HG02798 (cell line): ENCODE results near the gene LSM11.
A peak's percentile ranks its signal among the peaks of the same experiment; 100 is the strongest.
"Not testable (repeated sequence)": the region's sequence is repeated elsewhere in the genome, so short reads cannot be mapped to it uniquely, and the experiment has no call there.

Experiments used
- ATAC-seq: cut with Tn5 transposase; IDR thresholded peaks from one replicate; pipeline ENCODE4 v1.9.1; 2021; ENCODE audit warnings: mild to moderate bottlenecking; ENCODE audit not compliant: unreplicated experiment, poor library complexity

LSM11 gene

DNA sequence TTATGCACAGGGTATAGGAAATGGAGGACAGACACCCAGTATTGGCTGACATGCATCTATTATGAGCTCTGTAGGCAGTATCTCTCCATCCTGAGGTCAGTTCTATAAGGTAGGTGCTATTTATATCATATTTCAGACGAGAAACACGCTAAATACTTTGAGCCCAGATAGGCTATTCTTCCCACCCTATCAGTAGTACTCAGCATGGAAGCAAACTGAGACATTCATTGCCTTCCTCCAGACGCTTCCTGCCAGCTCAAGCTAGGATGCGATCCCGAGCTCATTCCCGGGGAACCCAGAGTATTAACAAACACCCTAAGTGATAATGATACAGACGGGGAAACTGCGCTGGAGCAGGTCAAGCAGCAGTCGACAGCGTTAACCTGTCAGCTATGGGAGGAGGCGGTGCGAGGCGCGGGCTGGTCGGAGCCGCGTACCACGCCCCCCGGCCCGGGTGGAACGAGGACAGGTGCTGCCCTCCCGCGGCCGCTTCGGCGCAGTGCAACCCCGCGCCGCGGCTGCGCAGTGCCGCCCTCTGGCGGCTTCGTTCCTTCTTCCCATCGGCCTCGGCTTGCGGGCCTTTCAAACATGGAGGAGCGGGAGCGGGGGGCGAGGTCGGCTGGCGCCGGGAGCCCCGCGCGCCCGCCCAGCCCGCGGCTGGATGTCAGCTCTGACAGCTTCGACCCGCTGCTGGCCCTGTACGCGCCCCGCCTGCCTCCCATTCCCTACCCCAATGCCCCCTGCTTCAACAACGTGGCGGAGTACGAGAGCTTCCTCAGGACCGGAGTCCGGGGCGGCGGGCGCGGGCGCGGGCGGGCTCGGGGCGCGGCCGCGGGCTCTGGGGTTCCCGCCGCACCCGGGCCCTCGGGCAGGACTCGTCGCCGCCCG, at the start of gene LSM11:
Gene LSM11, plus strand, starts transcription at position 550 of the 888 bp plus-strand sequence. Its CDS starts 39 bp downstream, at position 589.
- peak; percentile 95 for ATAC-seq

GRCh38 chr5:157693816-157694215, 49.7 kb upstream of the LSM11 start:
- not testable (repeated sequence) for ATAC-seq

DNA sequence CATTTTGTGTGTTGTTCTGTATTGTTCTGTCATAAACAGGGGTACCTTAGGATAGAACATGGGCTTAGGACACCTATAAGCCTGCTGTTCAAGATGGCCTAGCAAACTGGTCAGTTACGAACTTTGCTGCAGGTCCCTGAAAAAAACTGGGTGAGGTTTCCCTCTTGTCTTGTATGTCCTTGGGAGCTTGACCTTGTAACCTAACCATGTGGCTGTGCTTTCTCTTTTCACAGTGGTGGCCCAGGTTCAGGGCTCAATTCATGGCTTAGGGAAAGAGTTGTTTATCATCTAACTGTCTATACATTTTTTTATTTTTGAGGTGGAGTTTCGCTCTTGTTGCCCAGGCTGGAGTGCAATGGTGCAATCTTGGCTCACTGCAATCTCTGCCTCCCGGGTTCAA, 47.4 kb upstream of the LSM11 start:
- not testable (repeated sequence) for ATAC-seq

DNA sequence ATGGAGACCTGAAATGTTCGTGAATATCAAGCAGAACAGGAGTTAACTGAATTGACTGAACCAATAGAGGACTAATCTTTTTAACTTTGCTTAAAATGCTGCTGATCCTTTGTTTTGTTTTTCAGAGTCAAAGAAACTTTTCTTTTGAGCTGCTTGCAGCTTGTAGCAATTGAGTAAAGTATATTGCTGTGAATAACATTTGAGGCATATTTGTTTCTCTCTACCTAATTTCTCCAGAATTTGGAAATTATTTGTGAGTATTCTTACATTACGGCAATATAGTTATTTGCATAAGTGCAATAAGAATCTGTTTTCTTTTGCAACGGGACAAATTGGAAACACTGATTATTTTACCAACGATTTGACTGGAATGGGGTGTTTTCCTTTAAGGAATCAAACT, 44.8 kb upstream of the LSM11 start:
- not testable (repeated sequence) for ATAC-seq

- ATAC-seq, result no peak
These were observed 39.8 kb upstream of the LSM11 start for GRCh38 chr5:157703736-157704135.

GRCh38 chr5:157708866-157709265, 34.6 kb upstream of the LSM11 start:
- no peak for ATAC-seq

DNA sequence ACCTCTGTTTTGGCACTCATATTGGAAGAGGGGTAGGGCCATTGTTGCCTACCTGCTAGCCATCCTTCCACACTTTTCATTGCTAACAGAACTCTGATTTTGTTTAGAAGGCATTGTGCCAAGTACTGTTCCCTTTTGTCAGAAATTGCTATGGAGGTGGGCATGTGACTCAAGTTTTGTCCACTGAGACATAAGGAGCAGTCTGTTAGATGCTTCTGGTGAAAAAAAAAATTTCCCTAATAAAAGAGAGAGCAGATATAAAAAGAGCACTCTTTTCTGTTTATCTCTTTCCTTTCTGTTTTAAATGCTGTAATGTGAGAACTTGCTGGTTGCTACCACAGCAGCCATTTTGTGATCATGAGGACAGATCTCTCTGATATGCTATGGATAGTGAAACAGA, 34.2 kb upstream of the LSM11 start:
- no peak for ATAC-seq

DNA sequence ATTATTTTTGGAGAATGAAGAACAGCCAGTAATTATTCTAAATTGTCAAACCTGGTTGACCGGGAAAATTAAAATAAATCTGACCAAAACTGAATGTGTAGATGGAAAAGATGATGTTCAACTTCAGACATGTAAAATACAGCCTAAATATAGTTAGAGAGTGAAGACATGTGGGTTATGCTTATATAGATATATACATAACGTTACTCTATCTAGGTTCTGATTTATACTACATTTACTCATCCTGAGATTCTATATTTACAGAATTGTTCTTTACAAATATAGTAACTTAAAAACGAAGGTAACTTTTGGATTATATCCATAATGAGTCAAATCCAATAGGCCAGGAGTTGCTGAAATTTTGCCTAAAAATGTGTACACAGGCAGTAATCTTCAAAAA, 33.1 kb upstream of the LSM11 start:
- ATAC-seq, result no peak

DNA sequence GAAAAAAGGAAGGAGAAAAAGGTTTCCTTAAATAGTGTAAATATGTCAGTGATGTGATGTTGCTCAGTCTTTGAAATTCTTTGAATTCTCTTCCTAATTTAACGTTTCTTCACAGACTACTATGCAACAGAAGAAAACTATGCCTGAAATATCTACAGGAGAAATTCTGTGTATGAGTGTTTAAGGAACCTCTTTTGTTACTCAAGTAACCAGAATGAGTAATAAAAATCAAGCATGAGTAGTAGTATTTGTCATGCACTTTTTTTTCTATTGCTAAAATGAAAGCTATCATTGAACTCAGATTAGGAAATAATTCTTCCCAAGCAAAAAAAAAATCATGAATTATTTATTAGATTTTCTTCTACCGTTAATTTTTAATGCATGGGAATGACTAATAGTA, 32.6 kb upstream of the LSM11 start:
- ATAC-seq, result no peak

- ATAC-seq, result no peak
These were observed 29.5 kb upstream of the LSM11 start for GRCh38 chr5:157713830-157714595.

DNA sequence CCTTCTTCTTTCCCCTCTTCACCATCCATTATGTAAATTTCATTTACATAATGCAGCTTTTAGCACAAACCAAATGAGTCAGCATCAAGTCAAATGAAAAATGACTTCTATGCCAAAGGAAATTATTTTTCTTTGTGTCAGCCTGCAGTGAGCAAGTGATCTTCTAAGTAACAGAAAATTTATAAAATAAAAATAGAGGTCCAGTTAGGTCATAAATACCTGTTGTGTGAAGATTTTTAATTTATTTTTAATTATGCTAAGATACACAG, 29.0 kb upstream of the LSM11 start:
- ATAC-seq, result no peak

DNA sequence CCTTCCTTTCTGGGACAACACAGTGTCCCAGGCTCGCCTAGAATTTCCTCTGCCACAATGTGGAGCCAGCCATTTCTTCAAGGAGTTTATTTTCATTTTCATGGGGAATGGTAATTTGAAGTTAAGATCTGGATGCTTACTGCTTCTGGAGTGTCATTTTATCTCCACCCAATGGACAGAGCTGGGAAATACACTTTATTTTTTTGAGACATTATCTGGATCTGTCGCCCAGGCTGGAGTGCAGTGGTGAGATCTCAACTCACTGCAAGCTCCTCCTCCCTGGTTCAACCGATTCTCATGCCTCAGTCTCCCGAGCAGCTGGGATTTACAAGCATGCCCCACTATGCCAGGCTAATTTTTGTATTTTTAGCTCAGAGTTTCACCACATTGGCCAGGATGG, 25.0 kb upstream of the LSM11 start:
- no peak for ATAC-seq

DNA sequence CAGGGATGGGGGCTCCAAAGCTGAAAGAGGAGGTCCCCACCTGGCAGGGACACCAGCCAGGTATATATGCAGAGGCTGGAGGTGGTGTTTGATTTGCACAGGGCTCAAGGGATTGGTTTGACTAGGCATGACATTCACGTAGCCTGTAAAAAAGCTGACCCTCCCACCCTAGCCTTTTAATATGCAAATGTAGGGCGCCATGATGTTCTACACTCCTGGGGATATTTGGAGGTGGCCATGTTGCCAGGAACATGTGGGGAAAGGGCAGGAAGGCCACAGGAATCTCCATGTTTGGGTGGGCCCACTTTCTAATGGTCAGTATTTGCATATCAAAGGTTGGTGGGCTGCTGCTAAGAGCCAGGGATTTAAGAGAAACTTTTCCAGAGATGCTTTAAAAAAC, 24.3 kb upstream of the LSM11 start:
- ATAC-seq, result no peak

DNA sequence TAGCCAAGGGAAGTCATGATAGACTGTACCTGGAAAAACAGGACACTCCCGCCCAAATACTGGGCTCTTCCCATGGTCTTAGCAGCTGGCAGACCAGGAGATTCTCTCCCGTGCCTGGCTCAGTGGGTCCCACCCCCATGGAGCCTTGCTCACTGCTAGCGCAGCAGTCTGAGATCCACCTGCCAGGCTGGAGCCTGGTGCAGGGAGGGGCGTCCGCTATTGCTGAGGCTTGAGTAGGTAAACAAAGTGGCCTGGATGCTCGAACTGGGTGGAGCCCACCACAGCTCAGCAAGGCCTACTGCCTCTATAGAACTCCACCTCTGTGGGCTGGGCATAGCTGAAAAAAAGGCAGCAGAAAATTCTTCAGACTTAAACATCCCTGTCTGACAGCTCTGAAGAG, 22.4 kb upstream of the LSM11 start:
- ATAC-seq, result no peak

GRCh38 chr5:157722895-157723294, 20.6 kb upstream of the LSM11 start:
- ATAC-seq, result not testable (repeated sequence)

DNA sequence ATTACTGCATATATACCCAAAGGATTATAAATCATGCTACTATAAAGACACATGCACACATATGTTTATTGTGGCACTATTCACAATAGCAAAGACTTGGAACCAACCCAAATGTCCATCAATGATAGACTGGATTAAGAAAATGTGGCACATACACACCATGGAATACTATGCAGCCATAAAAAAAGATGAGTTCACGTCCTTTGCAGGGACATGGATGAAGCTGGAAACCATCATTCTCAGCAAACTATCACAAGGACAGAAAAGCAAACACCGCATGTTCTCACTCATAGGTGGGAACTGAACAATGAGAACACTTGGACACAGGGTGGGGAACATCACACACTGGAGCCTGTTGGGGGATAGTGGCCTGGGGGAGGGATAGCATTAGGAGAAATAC, 16.9 kb upstream of the LSM11 start:
- ATAC-seq, result not testable (repeated sequence)

DNA sequence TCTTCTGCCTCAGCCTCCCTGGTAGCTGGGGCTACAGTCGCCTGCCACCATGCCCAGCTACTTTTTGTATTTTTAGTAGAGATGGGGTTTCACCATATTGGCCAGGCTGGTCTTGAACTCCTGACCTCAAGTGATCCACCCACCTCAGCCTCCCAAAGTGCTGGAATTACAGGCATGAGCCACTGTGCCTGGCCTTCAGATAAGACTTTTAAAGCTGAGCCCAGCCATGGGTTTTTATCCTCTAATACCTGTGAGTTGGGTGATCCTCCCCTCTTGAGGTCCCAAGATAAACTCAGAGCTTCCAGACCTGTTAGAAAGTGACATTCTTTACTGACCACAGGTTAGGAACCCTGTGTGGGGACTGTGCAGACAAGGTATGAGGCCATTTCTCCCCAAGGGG, 15.7 kb upstream of the LSM11 start:
- not testable (repeated sequence) for ATAC-seq

GRCh38 chr5:157729858-157730257, 13.7 kb upstream of the LSM11 start:
- ATAC-seq, result peak; percentile 72

GRCh38 chr5:157730900-157731271, 12.6 kb upstream of the LSM11 start:
- no peak for ATAC-seq

DNA sequence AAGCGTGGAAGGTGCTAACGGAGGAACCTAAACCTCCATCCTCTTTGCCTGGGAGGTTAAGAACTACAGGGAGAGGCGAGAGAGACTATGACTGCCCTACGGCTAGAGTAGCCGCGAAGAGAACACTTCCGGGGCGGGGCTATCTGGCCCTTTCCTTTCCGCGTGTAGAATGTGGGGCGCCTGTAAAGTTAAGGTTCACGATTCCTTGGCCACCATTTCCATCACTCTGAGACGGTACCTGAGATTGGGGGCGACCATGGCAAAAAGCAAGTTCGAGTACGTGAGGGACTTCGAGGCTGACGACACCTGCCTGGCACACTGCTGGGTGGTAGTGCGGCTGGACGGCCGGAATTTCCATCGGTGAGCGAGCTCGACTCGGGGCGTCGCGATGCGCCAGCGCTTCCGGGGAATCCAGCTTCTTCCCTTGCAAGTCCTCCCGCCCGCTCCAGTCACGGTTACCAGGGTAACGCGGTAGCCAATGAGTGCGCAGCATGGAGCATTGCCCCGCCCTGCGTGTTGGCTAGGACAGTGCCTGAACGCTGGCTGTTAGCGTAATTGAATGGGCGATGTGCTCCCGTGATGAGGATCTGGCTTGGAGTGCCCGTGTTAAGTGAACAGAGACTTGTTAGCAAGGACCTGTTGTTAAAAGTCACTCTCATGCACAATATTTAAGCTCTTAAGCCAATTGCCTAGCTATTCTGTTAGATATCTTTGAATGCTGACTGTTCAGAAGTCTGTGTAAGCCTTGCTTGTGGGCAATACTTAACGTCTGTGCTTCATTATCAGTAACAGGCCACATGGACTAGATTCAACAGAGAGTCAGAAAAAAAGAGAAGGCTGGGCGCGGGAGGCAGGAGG, 12.0 kb upstream of the LSM11 start, which contains the start of gene THG1L:
Gene THG1L, plus strand, starts transcription at position 149 of the 858 bp plus-strand sequence. Its CDS starts 21 bp downstream, at position 170.
- ATAC-seq, result peak; percentile 95

DNA sequence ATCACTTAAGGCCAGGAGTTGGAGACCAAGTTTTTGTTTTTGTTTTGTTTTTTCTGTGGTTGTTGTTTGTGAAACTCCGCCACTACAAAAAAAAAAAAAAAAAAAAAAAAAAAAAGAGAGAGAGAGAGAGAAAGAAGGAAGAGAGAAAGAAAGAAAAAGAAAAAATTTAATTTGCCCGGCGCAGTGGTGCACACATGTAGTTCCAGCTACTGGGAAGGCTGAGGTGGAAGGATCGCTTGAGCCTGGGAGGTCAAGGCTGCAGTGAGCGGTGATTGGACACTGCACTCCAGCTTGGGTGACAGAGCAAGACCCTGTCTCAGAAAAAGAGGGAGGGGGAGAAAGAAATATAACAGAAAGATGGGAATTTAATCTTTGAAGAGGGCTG, 11.4 kb upstream of the LSM11 start:
- no peak for ATAC-seq
